A673 (cell line): ENCODE measurements around the gene FA2H.

ENCODE experiments used
- EZH2 ChIP-seq: fragments of 200-600 bp; sonication (generic); IDR thresholded peaks from 2 replicates; pipeline ENCODE4 v1.6.1; 2017; ENCODE audit warnings: borderline replicate concordance, low read depth, mild to moderate bottlenecking, mixed read lengths, antibody characterized with exemption, low read length; ENCODE audit not compliant: poor library complexity, severe bottlenecking
- TF ChIP-seq, protein P1 (sequence below): fragments of 300-800, 200-600 bp; sonication (generic); conservative IDR thresholded peaks from 2 replicates; pipeline ENCODE4 v1.5.1; 2017; ENCODE audit warnings: low read depth, mild to moderate bottlenecking, antibody characterized with exemption, low read length, moderate library complexity, mixed read lengths

DNA sequence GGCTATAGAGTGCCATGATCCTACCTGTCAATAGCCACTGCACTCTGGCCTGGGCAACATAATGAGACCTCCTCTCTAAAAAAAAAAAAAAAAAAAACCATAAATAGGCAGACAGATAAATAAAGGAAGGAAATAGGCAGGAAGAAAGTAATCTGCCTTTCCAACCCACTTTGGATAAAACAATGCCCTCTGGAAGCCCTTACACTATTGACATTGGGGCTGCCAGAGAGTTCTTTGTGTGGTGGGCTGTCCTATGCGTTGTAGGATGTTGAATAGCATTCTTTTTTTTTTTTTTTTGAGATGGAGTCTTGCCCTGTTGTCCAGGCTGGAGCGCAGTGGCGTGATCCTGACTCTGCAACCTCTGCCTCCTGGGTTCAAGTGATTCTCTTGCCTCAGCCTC is 100.7 kb downstream of the FA2H start:
- TF ChIP-seq, protein P1, sequence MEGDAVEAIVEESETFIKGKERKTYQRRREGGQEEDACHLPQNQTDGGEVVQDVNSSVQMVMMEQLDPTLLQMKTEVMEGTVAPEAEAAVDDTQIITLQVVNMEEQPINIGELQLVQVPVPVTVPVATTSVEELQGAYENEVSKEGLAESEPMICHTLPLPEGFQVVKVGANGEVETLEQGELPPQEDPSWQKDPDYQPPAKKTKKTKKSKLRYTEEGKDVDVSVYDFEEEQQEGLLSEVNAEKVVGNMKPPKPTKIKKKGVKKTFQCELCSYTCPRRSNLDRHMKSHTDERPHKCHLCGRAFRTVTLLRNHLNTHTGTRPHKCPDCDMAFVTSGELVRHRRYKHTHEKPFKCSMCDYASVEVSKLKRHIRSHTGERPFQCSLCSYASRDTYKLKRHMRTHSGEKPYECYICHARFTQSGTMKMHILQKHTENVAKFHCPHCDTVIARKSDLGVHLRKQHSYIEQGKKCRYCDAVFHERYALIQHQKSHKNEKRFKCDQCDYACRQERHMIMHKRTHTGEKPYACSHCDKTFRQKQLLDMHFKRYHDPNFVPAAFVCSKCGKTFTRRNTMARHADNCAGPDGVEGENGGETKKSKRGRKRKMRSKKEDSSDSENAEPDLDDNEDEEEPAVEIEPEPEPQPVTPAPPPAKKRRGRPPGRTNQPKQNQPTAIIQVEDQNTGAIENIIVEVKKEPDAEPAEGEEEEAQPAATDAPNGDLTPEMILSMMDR = no peak
- TF ChIP-seq EZH2 = no peak
